Upper lobe of left lung (tissue), 6 donors: ENCODE data around the gene PML. TPM values are rescaled to one million over a fixed set of nuclear protein-coding genes. Genes with fewer than 3 reads are reported as not detected.
A peak's percentile ranks its signal among the peaks of the same experiment; 100 is the strongest.

Experiments used
- ATAC-seq, 2 donors: fragments of 200-7000 bp; cut with Tn5 transposase; one replicate each; pipeline ENCODE4 v1.9.1; 2022; ENCODE audit warnings: mild to moderate bottlenecking in 2 of 2, moderate library complexity in 2 of 2; ENCODE audit not compliant: low FRiP score in 2 of 2
- DNase-seq, 2 donors: peaks; one replicate each; pipeline ENCODE4 v3.0.0-alpha.2; 2019 to 2020
- H3K27ac ChIP-seq, 4 donors: fragments of 200-600 bp; sonication (generic); one replicate each; pipeline ENCODE4 v1.5.1; 2016 to 2019
- H3K27me3 ChIP-seq, 4 donors: fragments of 200-600 bp; sonication (generic); one replicate each; pipeline ENCODE4 v1.5.1; 2017 to 2019
- H3K36me3 ChIP-seq, 4 donors: fragments of 200-600 bp; sonication (generic); one replicate each; pipeline ENCODE4 v1.5.1; 2016 to 2019
- H3K4me1 ChIP-seq, 4 donors: fragments of 200-600 bp; sonication (generic); one replicate each; pipeline ENCODE4 v1.5.1; 2018 to 2019
- H3K4me3 ChIP-seq, 4 donors: fragments of 200-600 bp; sonication (generic); one replicate each; pipeline ENCODE4 v1.5.1; 2017 to 2019; ENCODE audit warnings: mild to moderate bottlenecking in 2 of 4, moderate library complexity in 1 of 4
- H3K9me3 ChIP-seq, 4 donors: fragments of 200-600 bp; sonication (generic); one replicate each; pipeline ENCODE4 v1.5.1; 2018 to 2019
- EP300 ChIP-seq, 4 donors: sonication (generic); formaldehyde crosslinking; IDR thresholded peaks; one replicate each; pipeline ENCODE4 v1.5.1; 2017; ENCODE audit warnings: antibody characterized with exemption in 4 of 4, control low read depth in 2 of 4
- POLR2A ChIP-seq, 4 donors: fragments of 450-650 bp; IDR thresholded peaks; one replicate each; pipeline ENCODE4 v1.5.1; 2016 to 2017; ENCODE audit warnings: antibody characterized with exemption in 4 of 4, mild to moderate bottlenecking in 2 of 4
- POLR2AphosphoS5 ChIP-seq, 2 donors: sonication (generic); formaldehyde crosslinking; IDR thresholded peaks; one replicate each; pipeline ENCODE4 v1.5.1; 2017; ENCODE audit warnings: antibody characterized with exemption in 2 of 2
- WGBS, 2 donors: methylation state at CpG; one replicate each; pipeline ENCODE4 v1.1.5; 2017 to 2018; 5-methylcytosine and 5-hydroxymethylcytosine counted together
- total RNA-seq, 6 donors: library from RNA; depleted of rRNA in 4 of 6; stranded (reverse); fragments of >200 nt in 4 of 6; gene quantifications; one replicate each; pipeline versions ENCODE4 v1.1.0 to v1.2.1, GENCODE V29; 2016 to 2021
- TF ChIP-seq, protein P1 (sequence below), 6 experiments: fragments of 450-650 bp in 4 of 6; fragments of 200-600 bp in 2 of 6; sonication (generic) in 2 of 6; IDR thresholded peaks; one replicate each; pipeline ENCODE4 v1.5.1; 2016 to 2019; ENCODE audit warnings: antibody characterized with exemption in 6 of 6
- donor health status: DM: no; HTN: no; CAD: no; lungs with moderate emphysema.
- donor health status: DM: no; HTN: yes; CAD: no; lungs with severe emphysema.

Gene PML
- total RNA-seq, 6 donors from 2014 or later: 63.1 to 247 (median 92.9) TPM

DNA sequence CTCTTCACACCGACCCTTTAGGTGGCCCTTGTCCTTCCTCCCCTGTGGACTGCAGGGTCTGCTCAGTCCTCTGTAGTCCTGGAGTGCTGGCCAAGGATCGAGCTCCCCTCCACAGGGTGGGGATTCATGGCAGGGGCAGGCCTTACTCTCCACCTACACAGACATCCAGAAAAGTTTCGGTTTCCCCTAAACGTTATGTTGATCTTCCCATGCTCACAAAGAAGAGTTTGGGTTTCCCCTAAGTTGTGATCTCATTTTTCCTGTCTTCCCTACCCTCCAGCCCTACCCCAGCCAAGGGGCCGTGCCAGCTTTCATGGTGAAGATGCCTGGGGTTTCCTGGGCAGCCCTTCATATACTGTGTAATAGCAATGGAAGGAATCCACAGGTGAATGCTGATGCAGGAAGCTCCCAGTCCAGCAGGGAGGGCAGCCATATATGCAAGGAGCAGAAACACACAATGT is 12.7 kb upstream of the PML start:
- Histone ChIP-seq H3K27me3 (no peaks in the 10 kb centered on the region), H3K36me3 (peaks cover 0 to 13% (median 0%) of the 10 kb centered on the region in 4 donors), H3K4me1 (peaks cover 52 to 60% (median 55%) of the 10 kb centered on the region in 4 donors), H3K4me3 (no peak overlapping the region), H3K27ac (peak overlapping the region; percentile 93 to 99 (median 96)), H3K9me3 (no peaks in the 10 kb centered on the region)
- TF ChIP-seq, protein P1, sequence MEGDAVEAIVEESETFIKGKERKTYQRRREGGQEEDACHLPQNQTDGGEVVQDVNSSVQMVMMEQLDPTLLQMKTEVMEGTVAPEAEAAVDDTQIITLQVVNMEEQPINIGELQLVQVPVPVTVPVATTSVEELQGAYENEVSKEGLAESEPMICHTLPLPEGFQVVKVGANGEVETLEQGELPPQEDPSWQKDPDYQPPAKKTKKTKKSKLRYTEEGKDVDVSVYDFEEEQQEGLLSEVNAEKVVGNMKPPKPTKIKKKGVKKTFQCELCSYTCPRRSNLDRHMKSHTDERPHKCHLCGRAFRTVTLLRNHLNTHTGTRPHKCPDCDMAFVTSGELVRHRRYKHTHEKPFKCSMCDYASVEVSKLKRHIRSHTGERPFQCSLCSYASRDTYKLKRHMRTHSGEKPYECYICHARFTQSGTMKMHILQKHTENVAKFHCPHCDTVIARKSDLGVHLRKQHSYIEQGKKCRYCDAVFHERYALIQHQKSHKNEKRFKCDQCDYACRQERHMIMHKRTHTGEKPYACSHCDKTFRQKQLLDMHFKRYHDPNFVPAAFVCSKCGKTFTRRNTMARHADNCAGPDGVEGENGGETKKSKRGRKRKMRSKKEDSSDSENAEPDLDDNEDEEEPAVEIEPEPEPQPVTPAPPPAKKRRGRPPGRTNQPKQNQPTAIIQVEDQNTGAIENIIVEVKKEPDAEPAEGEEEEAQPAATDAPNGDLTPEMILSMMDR (IDR thresholded peaks at IDR 0.05): no peak
- TF ChIP-seq EP300 (IDR thresholded peaks at IDR 0.05) (peak in 1 of 4 donors; percentile 32), POLR2AphosphoS5 (IDR thresholded peaks at IDR 0.05) (peak; percentile 9 to 12), POLR2A (IDR thresholded peaks at IDR 0.05) (no peak)
- ATAC-seq: peak; percentile 16 to 23
- DNase-seq: no peak
- 17 to 21% methylated on average over 4 to 5 of the region's 5 CpGs for WGBS, 2 donors

DNA sequence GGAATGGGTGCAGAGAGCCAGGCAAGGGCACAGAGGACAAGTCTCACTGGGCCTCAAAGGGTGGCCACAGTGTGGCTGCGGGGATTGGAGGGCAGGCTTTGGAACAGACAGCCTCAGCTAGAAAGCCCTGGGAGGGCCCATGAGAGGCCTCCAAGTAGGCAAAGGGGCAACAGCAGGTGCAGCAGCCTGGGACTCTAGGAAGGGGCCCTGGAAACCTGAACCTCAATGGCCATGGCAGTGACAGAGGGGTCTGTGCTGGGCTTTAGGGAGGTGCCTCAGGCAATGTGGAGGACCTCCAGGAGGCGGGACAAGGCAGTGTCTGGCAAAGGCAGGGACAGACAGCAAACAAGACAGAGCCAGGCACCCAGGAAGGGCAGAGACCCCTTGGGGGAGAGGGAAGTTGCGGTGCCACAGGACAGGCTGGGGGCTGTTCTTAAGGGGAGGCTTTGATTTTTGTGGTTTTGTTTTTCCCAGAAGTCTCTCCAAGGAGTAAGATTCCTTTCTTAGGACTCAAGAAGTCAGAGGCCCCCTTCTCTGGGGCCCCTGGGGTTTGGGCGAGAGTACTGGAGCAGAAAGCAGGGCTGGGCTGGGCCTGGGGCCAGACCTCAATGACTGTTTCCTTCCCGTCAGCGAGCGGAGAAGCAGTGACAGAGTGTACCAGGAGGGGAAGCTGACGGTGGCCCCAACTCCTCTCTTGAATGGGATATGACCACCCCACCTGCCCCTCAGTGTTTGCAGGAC is 12.1 kb upstream of the PML start:
- Histone ChIP-seq H3K4me1 (peaks cover 56 to 65% (median 62%) of the 10 kb centered on the region in 4 donors), H3K36me3 (peaks cover 0 to 13% (median 0%) of the 10 kb centered on the region in 4 donors), H3K4me3 (no peak overlapping the region), H3K9me3 (no peaks in the 10 kb centered on the region), H3K27me3 (no peaks in the 10 kb centered on the region), H3K27ac (peak overlapping the region; percentile 93 to 99 (median 96))
- DNase-seq (peak; percentile 78 to 89), ATAC-seq (peak; percentile 89 to 91)
- TF ChIP-seq, protein P1 (IDR thresholded peaks at IDR 0.05): peak in 1 of 6 experiments; percentile 22
- peak; percentile 84 to 98 for TF ChIP-seq POLR2AphosphoS5 (IDR thresholded peaks at IDR 0.05)
- TF ChIP-seq EP300 (IDR thresholded peaks at IDR 0.05): peak; percentile 77 to 97 (median 97)
- peak in 2 of 4 donors; percentile 8 to 26 for TF ChIP-seq POLR2A (IDR thresholded peaks at IDR 0.05)
- WGBS, 2 donors: 9 to 21% methylated on average over 7 to 8 of the region's 8 CpGs

DNA sequence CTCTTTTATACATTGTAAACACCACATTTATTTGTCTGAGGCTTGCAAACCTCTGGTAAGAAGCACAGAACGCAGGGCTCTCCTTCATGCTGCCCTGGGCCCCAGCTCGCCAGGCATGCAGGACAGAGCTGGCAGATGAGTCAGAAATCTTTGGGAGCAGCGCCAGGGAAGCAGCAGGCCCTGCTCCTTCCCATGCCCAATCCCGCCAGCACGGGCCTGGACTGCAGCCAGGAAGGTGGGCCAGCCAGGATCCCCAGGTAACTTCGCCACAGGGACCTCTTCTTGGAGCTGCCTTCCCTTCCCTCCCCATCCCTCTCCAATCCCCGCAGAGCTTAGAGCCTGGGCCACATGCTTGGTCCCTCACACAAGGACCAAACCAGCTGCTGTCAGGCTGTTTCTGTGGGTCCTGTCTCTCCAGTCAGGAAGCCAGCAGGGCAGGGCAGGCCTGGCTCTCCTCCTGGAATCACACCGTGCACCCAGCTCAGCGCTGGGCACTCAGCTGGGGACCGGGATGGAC is 11.2 kb upstream of the PML start:
- Histone ChIP-seq H3K4me3 (no peak overlapping the region), H3K4me1 (peaks cover 59 to 72% (median 70%) of the 10 kb centered on the region in 4 donors)
- WGBS, 2 donors: 18 to 33% methylated on average over 7 to 10 of the region's 10 CpGs

DNA sequence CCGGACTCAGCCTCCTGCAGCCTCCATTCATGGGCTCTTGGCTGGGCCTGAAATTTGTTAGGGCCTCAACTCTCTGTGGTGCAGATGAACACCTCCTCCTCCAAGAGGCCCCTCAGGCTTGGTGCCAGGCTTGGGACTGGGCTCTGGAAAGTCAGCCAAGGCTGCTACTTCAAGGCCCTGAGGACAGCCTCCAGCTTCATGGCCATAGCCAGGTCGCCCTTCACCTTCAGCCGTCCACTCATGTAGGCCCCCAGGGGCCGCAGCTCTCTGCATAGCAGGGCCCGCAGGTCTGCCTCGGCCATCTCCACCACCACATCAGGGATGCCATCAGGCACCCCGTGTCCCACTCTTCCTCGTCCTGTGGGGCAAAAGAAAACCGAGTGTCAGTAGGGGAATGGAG is 10.7 kb upstream of the PML start:
- Histone ChIP-seq H3K4me3 (no peak overlapping the region), H3K27ac (peak overlapping the region; percentile 93 to 99 (median 96)), H3K27me3 (no peaks in the 10 kb centered on the region), H3K4me1 (peaks cover 64 to 77% (median 75%) of the 10 kb centered on the region in 4 donors), H3K9me3 (no peaks in the 10 kb centered on the region), H3K36me3 (peaks cover 0 to 15% (median 3%) of the 10 kb centered on the region in 4 donors)
- ATAC-seq: no peak
- TF ChIP-seq POLR2A (IDR thresholded peaks at IDR 0.05) (no peak), POLR2AphosphoS5 (IDR thresholded peaks at IDR 0.05) (no peak), EP300 (IDR thresholded peaks at IDR 0.05) (no peak)
- TF ChIP-seq, protein P1 (IDR thresholded peaks at IDR 0.05): no peak
- 89% methylated on average over 8 to 9 of the region's 9 CpGs for WGBS, 2 donors
- DNase-seq: peak in 1 of 2 donors; percentile 44

More for the DNA sequence above, 11.2 kb upstream of the PML start:
- Histone ChIP-seq H3K27me3 (no peaks in the 10 kb centered on the region), H3K36me3 (peaks cover 0 to 13% (median under 1%) of the 10 kb centered on the region in 4 donors), H3K27ac (peak overlapping the region; percentile 93 to 99 (median 96)), H3K9me3 (no peaks in the 10 kb centered on the region)
- DNase-seq (peak; percentile 68 to 79), ATAC-seq (peak; percentile 27 to 41)
- TF ChIP-seq EP300 (IDR thresholded peaks at IDR 0.05): no peak
- no peak for TF ChIP-seq POLR2A (IDR thresholded peaks at IDR 0.05)
- no peak for TF ChIP-seq POLR2AphosphoS5 (IDR thresholded peaks at IDR 0.05)
- TF ChIP-seq, protein P1 (IDR thresholded peaks at IDR 0.05): no peak
